OCI-LY1 (cell line): ENCODE results near the gene LYRM9.

Experiments used
- CTCF ChIP-seq: fragments of 200-600 bp; sonication (generic), shearing (Covaris generic); IDR thresholded peaks from 2 replicates; pipeline ENCODE4 v1.5.1; 2017; ENCODE audit warnings: mild to moderate bottlenecking, antibody characterized with exemption, low read length, moderate library complexity, mixed read lengths
- EZH2 ChIP-seq: fragments of 200-600 bp; sonication (generic), shearing (Covaris generic); IDR thresholded peaks from 2 replicates; pipeline ENCODE4 v1.8.0; 2017; ENCODE audit warnings: borderline replicate concordance, mixed run types, mild to moderate bottlenecking, antibody characterized with exemption, low read length, moderate library complexity, mixed read lengths

GRCh38 chr17:27915709-27916108 is 22.5 kb upstream of the LYRM9 start:
- TF ChIP-seq CTCF = no peak
- no peak for TF ChIP-seq EZH2
